Measurements from ENCODE around the gene ASTL.

Gene ASTL

DNA sequence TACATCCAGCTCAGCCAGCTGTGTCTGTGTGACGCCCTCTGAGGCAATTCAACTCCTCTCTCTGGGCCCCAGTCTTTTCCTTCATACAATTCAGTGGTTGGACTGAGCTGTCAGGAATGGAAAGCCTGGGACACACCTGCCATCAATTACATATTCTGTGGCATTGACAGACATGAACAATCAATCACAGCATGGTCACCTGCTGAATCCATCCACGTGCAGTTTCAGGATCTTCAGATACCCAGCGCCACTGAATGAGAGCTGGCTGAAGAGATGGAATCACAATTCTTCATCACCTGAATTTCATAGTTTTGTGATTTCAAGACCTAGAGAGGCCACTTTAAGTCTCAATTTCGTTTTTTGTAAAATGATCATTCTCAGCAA lies 27.1 kb downstream of the ASTL start:
- DNase-seq, result no peak

DNA sequence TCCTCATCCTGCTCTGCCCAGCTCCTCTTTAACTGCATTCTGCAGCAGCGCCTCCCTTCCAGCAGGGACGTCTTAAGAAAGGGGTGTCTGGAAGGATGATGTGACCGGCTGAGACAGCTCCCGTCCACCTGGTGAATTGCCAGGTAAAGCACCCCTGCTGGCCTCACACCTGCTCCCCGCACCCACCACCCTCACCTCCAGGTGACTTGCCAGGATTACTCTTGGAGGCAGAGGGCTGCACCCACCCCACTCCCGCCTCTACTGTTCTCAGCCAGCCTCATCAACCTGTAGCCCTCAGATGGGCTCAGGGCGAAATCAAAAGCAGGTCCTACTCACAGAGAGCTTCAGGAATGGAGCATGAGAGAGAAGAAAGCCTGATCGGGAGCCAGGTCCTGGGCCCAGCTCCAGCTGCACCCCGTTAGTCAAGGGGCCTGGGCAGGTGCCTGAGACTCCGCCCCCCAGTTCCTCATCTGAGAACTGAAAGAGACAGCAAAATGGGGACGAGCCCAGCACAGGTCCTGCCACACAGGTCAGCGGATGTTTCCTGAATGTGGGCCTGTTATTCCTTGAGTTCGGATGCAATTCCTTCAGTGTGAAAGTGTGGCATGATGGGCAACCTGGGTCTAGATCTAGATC lies 27.6 kb downstream of the ASTL start:
- no peak for DNase-seq

DNA sequence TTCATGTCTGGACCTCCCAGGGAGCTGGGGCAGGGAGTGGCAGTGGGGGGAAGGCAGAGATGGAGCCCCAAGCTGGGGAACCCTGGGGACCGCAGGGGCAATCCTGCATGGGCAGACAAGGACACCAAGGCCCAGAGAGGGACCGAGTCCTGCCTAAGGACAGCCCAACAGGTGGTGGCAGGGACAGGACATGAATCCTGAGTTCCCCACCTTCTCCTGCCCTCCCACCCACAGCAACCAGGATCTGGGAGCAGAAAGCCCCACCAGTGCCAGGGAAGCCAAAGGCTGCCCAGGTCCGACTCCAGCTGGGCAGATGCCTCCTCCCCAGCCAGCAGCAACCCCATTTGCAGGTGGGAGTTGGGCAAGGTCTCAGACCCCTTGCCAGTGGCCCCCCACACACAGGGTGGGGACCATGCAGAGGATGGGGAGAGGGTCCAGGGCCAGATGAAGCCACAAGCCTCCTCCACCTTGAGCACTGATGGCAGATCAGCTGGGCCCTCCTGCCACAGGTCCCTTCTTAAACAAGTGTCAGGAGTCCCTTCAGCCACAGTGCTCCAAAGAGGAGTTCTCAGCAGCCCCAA lies 28.3 kb downstream of the ASTL start:
- no peak for DNase-seq

DNA sequence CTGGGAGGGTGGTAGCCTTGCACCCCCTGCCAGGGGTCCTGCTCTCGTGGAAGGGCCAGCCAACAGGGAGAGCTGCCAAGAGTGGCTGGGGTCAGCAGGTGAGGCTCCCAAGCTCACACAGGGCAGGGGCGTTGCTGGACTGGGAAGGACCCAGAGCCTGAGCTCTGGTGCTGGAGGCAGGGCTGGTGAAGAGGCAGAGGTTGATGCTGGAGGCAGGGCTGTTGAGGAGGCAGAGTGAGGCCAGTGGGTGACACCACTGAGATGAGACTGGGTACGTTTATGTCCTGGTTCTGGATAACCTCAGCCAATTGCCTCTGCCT lies 29.0 kb downstream of the ASTL start:
- no peak for DNase-seq

DNA sequence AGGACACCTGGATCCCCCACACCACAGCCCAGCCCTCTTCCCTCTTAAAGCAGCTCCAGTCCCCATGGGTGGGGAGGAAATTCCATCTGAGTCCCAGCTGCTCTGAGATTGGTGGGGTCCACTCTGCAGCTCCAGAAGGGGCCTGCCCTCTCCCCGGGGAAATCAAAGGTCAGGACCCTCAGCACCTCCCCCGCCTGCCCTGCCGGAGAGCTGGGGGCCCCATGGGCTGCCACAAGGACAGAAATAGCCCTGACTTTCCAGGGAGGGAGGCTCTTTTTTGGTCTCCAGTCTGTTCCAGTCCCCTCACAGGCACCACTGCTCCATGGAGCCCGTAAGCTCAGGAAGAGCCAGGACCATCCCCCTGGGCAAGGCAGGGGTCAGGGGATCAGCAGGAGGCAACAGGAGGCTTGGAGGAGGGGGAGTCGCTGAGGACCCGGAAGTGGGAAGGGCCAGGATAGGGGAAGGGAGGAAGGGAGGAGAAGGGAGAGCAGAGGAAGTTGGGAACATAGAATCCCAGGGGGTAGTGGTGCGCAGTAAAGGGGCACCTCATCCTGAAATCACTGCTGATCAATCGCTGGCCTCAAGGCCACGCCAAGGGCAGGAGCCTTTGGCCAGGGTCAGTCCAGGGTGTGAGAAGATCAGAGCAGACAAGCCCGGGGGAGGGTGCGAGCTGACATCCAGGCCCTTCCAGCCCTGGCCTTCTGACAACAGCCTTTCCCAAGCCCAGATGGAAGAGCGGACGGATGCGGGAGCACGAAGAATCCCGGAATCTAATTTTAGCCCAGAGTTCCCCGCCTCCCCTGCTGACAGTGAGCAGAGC lies 29.6 kb downstream of the ASTL start:
- DNase-seq, result no peak

DNA sequence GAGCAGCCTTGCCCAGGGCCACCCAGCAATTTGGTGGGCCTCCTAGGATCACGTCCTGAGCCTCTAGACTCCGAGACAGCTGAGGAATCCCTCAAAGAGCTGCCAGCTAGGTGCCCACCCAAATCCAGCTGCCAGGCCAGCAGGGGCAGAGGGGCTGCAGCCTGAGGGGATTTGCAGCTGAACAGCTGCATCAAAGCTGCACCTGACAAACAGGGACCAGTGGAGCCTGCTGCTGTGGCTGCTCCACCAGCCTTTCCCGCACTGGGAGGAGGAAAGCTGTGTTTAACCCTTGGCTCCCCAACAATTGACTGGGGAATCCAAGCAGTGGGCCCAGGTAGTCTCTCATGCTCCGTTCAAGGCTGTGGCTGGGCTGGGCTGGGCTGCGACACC lies 30.2 kb downstream of the ASTL start:
- DNase-seq, result no peak

DNA sequence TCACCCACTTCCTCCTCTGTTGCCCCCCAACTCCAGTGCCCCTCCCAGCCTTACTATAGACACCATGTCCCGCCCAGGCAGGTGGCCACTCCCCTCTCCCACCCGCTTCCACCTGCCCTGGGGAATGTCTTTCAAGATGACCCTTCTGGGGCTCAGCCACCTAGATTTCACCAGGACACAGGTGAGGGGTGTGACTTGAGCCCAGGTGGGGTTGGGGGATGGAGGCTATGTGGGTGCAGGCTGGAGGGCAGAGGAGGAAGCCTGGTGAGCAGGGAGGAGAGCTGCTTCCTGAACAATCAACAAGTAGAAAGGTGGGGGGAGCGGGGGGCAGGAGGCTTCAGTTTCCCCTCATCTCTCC lies 30.6 kb downstream of the ASTL start:
- no peak for DNase-seq

DNA sequence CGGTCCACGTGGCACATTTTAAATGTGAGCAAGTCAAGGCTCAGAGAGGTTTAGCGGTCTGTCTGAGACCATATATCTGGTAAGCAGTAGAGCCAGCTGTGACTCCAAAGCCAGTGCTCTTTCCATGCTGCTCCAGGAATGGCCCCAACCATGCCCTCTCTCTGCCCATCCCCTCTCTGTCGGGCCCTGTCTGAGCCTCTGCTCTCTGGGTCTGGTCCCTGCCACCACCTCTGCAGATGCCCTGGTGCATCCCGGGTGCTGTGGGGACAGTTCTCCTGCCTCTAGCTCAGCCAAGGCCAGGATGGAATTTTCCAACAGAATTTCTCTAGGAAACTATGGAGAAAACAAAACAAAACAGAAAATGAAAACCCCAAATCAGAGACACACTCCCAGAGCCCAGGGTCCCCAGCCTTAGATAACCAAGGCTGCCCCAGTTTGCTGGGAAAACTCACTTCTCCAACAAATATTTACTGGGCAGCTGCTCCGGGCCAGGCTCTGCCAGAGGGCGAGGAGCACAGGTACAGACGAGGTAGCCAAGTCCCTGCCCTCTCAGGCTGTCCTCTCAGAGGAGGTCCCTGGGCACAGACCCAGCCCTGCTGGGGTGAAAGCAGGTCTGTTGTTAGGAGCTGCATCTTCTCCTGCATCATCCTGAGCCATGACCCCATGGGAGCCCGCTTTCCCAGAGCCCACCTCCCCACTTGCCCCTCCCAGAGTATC lies 31.2 kb downstream of the ASTL start:
- no peak for DNase-seq

DNA sequence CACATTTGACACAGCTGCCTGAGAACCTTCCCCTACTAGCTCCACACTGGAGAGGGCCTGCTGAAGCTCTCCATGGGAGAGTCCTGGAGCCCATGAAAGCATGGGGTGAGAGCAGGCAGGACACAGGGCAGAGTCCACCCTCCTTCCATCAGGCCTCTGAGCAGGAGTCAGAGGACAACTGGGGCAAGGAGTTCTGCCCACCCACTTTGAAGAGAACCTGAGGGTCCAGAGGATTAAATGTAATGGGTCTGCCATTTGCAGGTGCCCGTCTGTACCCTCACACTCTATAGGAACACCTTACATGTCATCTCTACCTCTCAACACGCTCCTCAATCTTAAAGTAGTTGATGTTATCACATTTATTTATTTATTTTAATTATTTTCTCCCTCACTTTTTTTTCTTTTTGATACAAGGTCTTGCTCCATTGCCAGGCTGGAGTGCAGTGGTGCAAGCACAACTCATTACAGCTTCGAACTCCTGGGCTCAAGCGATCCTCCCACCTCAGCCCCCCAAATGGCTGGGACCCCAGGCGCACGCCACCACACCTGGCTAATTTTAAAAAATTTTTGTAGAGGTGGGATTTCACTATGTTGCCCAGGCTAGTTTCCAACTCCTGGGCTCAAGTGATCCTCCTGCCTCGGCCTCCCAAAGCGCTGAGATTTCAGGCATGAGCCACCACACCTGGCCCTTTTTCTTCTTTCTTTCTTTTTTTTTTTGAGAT lies 32.1 kb downstream of the ASTL start:
- DNase-seq, result no peak

DNA sequence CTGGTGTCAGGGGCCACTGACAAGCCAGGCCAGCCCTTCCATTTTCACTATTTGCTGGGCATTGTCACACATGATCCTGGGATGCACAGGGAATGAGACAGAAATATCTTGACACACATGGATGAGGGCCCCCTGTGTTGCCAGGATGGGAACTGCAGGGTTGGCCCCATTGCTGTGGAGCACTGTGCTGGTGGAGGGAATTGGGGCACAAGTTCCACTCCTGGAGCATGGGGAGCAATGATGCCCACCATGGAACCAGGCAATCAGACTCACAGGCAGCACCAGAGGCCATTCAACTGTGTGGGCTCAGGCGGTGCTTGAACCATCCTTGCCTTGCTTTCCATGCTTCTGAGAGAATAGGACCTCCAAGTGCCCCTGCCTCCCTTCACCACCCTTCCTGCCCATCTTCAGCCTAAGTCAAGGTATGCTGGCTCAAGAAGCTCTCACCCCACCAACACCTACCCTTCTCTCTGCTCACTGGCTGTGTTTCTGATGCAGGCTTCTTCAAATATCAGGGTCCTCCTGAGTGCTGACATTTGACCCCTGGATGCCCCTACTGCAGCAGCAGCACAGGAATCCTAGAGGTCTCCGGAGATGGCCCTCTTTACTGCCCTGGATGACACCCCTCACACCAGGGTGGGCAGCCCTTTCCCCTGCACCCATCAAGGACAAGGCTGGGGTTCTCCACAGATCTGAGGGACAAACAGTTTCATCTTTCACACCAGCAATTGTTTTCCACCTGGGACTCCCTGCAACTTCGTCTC lies 33.0 kb downstream of the ASTL start:
- no peak for DNase-seq

DNA sequence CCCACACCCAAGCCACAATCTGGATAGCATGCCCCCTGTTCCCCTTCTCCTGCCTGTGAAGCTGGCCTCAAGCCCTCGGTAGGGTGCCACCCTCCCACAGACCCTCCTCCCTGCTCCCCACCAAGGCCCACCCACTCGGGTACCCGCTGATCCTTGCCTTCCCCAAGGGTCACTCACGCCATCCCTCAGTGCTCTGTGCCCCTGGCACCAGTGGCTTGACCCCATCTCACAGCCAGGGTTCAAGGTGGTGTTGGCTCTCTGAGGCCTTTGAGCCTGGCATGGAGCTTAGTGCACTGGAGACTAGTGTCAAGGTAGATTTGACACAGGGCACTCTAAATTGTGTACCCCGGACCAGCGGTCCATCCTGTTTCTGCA lies 33.8 kb downstream of the ASTL start:
- no peak for DNase-seq

DNA sequence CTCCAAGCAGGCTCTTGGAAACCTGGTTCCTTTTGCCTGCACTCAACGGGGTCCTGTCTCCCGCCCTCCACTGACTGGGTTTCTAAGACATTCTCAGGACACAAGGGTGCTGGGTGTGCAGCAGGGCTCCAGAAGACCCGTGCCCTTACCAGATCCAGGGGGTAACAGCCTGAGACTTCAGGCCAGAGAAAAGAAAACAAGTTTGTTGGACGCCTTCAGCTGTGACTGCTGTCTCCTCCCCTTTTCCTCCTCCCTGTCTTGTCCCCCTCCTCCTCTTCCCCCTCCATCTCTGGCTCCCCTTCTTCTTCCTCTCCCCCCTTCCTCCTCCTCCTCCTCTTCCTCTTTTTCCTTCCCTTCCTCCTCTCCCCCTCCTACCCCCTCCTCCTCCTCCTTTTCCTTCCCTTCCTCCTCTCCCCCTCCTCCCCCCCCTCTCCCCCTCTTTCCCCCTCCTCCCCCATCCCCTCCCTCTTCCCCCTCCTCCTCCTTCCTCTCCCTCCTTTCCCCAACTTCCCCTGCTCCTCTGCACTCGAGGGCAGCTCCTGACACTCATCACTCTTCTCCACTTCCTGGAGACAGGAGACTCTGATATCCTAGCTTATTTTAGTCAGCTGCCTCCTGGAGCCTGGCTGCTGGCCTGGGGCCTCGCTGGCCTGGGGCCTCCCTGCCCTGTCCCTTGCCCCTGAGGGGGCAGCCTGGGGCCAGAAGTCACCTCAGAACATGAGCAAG lies 34.4 kb downstream of the ASTL start:
- no peak for DNase-seq

DNA sequence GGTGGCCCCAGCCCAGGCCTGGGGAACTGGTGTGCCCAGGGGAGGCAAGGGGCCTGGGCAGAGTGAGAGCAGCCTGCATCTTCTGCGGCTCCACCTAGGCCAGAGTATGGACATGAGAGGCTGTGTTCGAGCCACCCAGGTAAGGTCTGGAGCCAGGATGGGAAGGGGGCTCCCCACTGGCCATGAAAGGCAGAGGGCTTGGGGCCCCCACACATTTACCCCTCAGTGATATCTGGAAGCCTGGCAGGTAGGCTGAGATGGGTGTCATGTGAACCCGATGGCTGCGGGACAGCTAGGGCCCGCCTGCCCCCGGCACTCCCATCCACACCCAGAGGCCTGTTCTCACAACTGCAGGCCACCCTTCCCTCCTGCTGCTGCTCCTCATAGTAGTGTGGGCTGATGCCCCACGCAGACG lies 35.1 kb downstream of the ASTL start:
- no peak for DNase-seq

DNA sequence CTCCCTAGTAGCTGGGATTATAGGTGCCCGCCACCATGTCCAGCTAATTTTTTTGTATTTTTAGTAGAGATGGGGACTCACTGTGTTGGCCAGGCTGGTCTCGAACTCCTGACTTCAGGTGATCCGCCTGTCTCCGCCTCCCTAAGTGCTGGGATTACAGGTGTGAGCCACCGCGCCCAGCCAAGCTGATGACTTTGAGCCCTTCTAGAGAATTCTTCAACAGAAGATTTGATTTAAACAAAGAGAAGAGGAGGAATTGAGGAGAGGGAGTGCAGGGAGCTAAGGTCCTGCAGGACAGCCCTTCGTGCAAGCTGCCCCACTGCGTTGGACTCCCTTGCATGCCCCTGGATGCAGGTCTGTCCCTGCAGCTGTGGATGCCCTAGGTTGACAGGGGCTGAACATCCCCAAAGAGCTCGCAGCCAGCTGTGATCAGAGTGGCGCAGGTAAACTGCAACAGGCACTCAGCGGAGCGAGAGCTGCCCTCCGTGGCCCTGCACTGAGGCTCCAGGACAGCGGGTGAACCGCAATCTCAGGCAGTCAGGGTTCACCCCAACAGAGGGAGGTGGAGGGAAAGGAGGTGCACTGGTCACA lies 35.6 kb downstream of the ASTL start:
- DNase-seq, result no peak

DNA sequence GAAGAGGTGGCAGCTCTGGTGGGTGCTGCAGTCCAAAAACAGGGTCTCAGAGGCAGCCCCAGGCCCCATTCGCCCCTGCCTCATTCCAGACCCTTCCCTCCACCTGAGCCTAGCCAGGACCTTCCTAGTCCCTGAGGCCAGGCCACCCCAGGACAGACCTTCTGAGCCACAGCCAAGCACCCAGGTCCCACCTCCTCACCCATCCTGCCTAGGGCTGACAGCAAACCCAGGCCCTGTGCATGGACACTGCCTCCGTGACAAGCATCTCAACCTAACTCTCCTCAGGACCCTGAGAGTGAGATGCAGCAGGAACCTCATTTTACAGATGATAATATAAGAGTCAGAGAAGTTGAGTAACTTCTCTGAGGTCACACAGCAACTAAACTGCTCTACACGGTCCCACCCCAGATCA lies 37.4 kb downstream of the ASTL start:
- DNase-seq, result no peak

DNA sequence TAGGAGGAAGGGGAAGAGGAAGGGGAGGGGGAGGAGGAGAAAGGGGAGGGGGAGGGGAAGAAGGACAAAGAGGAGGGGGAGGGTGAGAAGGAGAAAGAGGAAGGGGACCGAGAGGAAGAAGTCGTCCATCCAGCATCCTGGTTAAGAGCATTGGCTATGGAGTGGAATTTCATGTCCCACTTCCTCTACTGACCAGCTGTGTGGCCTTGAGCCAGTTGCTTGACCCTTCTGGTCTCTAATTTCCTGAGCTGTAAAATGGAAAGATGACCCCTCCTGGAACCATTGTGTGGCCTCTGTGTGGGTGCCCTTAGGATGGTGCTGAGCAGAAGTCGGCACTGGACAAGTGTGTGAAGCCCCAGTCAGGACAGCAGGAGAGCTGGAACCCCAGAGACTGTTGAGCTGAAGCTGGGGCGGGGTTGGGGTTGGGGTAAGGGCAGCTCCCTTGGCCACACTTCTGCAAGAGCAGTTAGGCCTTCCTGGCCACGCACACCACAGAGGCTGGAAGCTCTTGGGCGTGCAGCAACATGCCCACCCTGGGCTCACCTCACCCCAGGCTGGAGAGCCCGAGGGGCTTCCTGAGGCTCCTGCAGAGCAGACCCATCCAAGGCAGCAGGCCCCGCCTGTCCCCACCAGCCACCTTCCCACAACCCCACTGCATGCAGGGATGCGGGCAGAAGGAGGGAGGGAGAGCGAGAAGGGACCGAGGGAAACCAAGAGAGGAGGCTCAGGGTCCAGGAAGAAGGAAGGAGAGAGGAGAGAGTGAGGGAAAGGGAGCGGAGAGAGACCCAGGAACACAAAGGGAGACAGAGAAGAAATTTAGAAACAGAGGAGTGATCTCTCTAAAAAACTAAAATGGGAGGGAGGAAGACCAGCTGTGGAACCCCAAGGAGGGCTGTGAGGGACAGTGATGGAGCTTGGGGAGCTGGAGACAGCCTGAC lies 38.2 kb downstream of the ASTL start:
- DNase-seq, result no peak

DNA sequence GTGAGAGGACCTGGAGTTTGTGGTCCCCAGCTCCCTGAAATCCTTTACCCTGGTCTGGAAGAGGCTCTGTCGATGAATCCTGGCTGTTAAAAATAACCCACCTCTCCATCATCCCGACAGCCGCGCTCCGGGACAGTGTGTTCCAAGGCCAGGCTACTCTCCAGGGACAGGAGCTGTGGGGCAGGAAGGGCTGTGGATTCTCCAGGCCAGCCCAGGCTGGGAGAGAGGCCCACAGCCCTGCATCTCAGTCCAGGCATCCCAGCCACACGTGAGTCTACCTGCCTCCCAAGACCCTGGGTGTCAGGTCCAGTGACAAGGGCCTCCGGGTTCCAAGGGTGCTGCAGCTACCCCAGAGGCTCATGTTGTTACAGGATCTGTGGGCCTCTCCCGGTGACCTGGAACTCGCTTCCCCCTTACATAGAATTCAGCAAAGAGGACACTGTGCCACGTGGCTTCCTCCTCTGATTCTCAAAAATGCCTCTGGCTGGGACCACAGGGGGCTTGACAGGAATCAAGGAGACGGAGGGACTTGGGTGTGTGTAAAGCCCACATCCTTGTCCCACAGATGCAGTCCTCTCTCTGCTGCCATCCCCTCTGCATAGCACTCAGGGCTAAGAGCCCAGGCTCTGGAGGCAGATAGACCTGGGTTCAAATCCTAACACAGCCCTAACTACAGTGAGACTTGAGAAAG lies 39.3 kb downstream of the ASTL start:
- DNase-seq, result peak in 1 of 2 experiments; percentile 1

DNA sequence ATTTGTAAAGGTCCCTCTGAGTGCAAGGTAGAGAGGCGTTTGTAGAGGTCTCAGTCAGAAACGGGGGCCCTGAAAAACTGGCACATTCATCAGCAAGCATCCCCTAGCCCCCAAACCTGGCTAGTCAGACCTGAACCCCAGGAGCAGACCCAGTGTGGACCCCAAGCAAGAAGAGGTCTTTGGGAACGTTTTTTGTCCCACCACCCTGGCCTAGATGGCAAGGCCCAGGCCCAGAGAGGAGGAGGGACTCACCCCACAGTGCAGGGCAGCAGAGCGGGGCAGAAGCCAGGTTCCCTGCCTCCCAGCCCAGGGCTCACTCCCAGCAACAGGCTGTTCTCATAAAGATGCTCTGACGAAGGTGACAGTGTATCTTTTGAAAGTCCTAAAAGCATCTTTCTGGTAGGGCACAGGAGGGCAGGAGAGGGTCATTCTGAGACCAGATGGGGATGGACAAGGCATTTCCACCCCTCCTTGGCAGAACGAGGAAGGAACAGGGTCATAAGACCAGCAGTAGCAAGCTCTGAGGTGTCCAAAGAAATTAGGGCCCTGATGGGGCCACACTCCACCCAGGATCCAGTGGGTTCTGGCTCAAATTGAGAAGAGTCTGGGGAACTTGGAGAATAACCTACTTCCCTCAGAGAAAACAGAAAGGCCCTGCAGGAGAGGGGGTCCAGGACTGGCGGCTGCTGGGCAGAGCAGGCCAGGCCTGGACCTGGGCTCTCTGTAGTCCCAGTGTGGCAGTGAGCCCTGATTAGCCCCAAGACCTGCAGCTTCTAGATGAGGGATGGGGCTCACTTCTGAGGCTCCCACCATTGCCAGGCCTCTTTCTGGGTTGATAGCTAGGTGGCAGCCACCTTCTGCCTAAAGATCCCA lies 40.1 kb downstream of the ASTL start:
- DNase-seq, result peak in 1 of 2 experiments; percentile 2

DNA sequence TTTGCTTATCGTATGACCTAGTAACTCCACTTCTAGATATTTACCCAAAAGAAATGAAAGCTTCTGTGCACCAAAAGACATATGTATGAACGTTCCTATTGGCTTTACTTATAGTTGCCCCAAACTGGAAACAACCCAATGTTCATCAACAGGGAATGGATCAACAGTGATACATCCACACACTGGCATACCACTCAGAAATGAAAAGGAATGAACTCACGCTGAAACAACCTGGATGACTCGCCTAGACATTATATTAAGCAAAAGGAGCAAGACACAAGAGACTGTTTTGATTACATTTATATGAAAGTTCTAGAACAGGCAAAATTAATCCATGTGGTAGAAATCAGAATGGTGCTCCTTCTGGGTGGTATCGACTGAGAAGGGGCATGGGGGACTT lies 40.9 kb downstream of the ASTL start:
- DNase-seq, result no peak

All from activated CD4-positive, alpha-beta T cell treated with anti-CD3 and anti-CD28 coated beads, Interleukin-2, amount 50 U/mL, for 48 hours (primary cell).